ENCODE results near the gene MAN1B1.

The MAN1B1 gene

DNA sequence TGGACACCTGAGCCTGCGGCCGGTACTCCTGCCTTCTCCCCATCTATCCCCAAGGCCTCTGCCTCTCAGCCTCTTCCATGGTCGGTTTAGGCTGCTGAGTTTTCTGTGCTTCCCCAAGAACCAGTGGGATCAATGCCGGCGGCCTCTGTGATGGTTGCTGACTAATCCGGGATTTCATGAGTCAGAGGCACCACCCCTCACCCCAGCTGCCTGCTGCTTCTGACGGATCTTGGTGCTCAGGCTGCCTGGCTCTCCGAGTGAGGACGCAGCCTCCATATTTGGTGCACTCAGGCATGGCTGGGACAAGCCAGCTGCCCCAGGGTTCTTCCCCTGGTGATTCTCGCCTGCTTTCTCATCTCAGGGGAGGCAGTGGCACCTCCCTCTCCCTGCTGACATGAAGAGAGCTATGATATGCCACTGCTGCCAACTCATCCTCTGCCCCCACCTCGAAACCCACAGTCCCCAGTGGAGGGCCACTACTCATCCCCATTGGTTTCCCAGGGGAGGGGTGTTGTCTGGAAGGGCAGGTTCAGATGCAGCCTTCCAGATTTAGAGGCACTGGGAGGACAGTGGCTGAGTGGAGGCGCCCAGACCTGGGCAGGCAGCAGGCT lies 3.3 kb upstream of the MAN1B1 start:
- in situ Hi-C loops (cut with MboI; ENCODE audit: low sequenced_read_pairs) = no loop called here

DNA sequence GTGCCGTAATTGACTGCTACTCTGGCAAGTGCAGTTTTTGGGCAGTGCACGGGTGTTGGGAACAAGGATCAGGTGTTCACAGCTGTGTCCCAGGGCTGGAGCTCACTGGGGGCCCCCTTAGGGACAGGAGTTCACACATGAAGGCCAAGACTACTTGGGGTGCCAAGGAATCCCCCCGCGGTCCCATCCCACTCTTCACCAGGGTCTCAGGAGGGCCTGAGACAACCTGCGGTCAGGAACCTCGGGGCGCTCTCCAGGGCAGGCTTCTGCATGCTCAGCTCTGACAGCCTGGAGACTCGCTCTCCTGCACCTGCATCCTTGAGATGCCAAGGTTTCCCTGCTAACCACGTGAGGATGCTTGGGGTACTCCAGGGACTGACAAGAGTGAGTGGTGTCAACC lies 2.3 kb upstream of the MAN1B1 start:
- in situ Hi-C loops (cut with MboI; ENCODE audit: low sequenced_read_pairs) = no loop called here

DNA sequence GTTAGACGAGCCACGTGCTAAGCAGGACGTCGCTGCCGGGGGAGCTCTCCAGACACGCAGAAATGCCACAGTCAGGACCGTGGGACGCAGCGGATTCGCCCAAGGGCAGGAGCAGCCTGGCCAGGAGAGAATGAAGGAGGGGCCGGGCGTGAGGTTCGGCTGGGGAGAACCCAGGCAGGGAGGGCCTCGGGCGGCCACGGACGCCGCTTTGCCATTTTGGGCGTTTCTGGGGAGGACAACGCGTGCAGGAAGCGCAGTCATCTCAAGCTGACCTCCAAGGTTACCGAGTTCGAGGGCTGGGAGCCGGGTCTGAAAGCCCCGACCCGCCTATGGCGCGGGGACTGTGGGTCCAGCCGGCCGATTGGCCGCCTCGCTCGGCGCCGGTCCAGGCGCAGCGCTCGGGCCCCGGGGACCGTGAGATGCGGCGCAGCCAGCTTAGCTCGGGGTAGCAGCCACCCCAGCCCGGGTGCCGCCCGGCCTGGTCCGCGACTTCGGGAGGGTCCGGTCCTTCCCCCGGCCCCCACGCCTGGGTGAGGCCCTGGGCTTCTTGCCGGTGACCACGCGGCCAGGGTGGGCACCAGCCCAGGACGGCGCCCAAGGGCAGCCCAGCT lies 760 bp upstream of the MAN1B1 start:
- in situ Hi-C loops (cut with MboI; ENCODE audit: low sequenced_read_pairs) = no loop called here

DNA sequence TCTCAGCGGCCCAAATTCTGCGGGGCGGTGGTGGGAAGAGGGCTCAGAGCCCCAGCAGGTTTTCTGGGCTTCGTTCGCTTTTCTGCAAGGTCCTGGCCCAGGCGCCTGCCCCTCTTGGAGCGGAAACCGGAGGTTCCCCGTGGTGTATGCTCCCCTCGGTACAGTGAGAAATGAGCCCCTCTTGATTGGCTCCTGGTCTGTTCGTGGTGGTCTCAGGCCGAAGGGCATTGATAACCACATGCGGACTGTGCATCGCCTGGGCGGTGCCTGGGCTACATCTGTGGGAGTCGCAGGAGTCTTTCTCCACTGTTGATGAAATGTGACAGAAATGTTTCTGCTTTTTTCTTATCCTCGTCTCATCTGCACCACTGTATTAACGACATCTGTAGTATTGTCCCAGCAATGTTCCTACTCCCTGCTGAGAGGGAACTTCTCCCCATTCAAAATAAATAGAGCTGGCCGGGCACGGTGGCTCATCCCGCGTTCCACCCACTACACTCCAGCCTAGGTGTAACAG lies 682 bp downstream of the MAN1B1 start:
- in situ Hi-C loops (cut with MboI; ENCODE audit: low sequenced_read_pairs) = no loop called here

DNA sequence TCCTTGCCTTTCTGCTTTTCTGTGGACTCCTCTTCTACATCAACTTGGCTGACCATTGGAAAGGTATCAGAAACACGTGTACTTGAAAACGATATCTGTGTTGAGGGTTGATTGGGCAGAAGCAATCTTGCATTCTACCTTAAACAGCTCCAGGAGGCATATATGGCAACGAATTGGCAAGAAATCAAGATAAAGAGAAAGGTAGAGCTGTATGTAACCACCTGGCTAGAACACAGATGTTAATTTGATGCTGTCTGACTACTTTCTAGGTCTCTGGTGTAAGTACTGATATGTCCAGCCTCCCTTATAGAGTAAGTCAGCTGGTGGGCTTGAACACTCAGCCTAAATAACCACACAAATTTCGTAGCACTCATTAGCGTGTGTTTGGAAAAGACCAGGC lies 1.3 kb downstream of the MAN1B1 start:
- in situ Hi-C loops (cut with MboI; ENCODE audit: low sequenced_read_pairs) = no loop called here

DNA sequence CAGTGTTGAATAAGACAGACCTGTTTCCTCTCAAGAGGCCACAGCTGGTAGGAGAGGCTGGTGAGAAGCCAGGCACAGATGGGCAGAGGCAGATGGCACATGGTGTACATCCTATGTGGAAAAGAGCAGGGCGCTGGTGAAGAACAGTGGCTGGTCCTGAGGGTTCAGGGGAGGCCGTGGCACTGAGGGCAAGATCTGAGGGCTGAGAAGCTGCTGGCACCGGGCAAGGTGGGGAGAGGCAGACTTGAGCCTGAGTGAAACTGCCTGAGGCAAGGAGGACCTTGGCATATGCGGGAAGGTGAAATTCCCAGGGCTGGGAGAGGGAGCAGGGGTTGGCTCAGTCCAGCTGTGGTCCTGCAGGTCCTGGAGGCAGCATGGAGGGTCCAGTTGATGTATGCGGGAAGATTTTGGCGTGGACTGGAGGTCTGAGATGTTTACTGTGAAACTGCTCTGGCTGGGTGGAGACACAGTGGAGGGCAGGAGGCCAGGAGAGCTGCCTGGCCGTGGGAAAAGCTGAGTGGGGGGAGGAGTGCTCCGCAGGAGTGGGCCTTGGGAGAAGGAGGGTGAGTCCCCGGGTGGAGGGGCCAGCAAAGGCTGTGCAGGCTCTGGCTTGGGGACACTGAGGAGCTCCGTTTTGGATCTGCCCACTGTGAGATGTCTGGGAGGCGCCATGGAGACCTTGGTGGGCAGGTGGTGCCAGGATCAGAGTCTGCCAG lies 2.6 kb downstream of the MAN1B1 start:
- in situ Hi-C loops (cut with MboI; ENCODE audit: low sequenced_read_pairs) = no loop called here

DNA sequence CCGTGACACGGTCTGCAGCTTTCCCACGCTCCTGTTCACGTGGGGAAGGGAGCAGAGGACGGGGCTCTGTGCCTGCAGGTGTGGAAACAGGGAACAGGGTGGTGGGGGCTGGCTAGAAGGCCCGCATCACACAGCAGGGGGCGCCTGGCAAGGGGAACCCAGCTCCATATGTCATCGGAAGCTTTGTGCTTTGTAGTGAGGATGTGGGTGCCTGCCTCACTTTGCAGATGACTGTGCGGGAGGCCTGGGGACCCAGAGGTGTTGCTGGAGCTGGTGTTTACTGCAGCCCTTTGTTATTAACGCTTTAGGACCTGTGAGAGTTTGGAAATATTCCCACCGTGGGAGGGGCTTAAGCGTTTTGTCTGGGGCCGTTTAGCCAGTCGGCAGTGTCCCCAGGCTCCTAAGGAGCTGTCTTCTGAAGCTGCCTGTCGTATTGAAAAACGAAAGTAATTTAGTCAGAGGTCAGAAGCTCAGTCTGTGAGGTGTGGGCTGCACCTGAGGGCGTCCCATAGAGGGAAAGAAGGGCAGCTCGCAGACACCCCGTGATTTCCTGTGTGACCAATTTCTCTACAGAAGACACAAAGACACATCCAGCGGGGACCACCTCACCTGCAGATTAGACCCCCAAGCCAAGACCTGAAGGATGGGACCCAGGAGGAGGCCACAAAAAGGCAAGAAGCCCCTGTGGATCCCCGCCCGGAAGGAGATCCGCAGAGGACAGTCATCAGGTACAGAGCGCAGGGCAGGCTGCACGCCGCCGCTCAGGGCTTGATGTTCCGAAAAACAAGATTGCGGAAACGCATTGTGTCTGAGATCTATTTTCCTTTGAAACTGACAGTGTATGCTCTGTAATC lies 9.1 kb downstream of the MAN1B1 start:
- in situ Hi-C loops (cut with MboI; ENCODE audit: low sequenced_read_pairs) = no loop called here

DNA sequence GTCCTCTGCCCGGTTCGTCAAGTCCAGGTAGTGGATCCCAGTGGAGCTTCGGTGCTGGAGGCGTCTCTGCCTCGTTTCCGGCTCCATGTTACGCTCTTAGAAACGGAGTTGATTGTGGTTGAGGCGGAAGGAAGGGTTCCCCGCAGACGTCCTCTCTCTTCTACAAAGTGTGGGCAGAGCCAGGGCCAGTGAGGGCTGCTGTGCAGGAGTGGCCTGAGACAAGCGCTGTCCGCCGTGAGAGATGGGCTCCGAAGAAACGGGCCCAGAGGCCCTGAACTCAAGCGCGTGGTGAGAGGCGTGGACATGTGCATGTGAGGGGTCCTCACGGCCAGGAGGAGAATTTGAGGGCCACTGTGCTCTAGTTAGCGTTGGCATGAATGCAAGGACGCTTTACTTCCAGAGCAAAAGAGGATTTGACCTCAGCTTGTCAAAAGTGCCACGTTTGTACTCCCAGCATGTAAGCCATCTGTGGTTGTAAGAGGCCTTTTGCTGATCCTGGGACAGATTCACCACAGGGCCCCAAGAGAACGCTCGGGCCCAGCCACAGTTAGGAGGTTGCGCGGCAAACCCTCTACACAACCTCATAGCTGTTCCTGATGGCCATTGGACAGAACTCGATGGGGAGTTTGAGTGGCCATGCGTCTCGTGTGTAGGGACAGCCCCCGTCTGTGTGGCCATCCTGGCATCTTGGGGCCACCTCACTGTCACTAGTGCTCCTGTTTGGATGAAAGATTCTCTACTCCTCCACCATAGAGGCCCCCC lies 10.2 kb downstream of the MAN1B1 start:
- in situ Hi-C loops (cut with MboI; ENCODE audit: low sequenced_read_pairs) = no loop called here

DNA sequence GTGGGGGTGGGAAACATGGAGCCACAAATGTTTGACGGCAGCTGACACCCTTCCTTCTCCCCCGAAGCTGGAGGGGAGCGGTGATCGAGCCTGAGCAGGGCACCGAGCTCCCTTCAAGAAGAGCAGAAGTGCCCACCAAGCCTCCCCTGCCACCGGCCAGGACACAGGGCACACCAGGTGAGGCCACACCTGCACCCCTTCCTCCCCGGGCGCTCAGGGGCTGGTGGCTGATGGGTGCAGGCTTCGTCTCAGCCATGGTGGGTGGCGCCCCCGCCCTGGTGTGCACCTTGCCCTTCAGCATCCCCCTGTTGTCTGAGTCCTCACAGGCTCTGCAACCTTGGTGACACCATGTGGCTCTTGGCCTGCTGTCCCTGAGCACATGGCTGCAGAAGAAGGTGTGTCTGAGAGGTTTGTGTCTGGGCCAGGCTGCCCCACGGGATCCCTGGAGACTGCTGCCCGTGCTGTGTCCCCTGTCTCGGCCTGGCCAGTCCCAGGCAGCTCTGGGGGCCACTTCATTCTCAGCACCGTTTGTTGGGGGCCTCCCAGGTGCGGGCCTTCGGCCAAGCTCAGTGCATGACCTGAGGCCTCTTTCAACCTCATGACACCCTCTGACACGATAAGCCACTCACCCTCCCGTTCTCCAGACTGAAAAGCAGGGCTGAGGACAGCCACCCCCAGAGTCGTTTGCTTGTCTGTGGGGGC lies 11.1 kb downstream of the MAN1B1 start:
- in situ Hi-C loops (cut with MboI; ENCODE audit: low sequenced_read_pairs) = no loop called here

DNA sequence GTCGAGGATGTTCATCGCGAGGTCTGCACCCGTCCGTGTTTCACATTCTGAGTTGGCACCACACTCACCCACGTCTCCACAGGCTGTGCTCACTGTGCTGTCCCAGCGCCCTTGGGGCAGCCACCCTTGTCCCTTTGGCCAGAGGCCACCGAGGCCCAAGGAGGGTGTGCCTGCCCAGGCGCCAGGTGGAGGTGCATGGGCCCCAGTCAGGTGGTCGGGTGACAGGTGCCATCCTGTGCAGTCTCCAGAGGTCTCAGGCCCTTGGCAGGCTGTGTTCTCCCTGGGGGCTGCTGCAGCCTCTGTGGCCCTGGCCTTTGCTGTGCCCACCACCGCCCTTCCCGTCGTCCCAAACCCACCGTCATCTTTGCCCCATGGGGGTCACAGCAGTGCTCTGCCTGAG lies 12.4 kb downstream of the MAN1B1 start:
- in situ Hi-C loops (cut with MboI; ENCODE audit: low sequenced_read_pairs) = no loop called here

DNA sequence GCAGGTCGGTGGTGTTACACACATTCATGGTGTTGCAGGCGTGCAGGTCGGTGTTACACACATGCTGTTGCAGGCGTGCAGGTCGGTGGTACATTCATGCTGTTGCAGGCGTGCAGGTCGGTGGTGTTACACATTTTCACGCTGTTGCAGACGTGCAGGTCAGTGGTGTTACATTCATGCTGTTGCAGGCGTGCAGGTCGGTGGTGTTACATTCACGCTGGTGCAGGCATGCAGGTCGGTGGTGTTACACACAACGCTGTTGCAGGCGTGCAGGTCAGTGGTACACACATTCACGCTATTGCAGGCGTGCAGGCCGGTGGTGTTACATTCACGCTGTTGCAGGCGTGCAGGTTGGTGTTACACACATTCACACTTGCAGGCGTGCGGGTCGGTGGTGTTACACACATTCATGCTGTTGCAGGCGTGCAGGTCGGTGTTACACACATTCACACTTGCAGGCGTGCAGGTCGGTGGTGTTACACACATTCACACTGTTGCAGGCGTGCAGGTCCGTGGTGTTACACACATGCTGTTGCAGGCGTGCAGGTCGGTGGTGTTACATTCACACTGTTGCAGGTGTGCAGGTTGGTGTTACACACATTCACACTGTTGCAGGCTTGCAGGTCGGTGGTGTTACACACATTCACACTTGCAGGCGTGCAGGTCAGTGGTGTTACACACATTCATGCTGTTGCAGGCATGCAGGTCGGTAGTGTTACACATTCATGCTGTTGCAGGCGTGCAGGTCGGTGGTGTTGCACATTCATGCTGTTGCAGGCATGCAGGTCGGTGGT lies 16.6 kb downstream of the MAN1B1 start:
- in situ Hi-C loops (cut with MboI; ENCODE audit: low sequenced_read_pairs) = no loop called here

DNA sequence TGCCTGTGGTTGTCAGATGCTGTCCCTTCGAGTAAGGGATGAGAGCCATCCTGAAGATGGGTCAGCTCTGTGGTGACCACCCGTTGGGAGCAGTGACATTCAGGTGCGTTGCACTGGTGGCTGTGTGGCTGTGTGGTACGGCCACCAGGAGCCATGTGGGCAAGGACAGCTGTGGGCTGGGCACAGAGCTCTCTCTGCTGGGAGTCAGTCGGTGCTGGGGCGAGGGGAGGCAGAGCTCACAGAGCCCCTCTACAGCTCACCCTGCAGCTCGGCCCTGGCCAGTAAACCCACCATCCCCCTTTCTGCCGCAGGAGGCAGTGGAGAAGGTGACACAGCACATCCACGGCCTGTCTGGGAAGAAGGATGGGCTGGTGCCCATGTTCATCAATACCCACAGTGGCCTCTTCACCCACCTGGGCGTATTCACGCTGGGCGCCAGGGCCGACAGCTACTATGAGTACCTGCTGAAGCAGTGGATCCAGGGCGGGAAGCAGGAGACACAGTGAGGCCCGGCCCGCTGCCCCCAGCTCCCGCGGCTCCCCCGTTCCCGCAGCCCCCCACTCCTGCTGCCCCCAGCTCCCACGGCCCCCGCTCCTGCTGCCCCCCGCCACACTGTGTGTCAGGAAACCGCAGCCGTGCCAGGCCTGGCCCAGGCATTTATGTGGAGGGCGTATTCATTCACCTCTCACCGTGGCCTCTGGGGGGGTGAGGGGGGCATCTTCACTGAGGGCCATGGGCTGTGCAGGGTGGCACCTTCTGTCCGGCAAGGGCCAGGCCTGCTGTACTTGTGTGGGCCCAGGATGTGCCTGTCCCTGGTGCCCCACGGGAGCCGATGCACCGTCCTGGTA lies 19.3 kb downstream of the MAN1B1 start:
- in situ Hi-C loops (cut with MboI; ENCODE audit: low sequenced_read_pairs) = no loop called here

DNA sequence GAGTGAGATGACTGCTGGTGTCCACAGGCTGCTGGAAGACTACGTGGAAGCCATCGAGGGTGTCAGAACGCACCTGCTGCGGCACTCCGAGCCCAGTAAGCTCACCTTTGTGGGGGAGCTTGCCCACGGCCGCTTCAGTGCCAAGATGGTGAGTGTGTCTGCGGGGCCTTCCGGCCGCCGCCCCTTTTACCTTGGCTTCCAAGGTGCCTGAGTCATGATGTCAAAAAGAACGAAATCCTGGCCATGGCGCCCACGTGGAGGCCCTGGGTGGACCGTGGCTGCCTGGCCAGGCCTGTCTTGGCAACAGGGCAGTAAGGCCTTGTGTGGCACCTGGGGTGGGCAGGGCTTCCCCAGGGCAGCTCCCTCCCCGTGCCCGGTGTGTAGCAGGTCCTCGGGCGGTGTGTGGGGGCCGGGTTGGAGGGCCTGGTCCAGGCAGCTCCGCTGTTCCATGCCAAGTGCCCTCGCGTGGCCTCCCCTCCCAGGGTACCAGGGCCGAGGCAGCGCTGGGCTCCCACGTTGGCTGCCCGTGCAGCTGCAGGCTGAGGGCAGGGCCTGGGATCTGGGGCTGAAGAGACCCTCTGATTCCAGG lies 20.0 kb downstream of the MAN1B1 start:
- in situ Hi-C loops (cut with MboI; ENCODE audit: low sequenced_read_pairs) = no loop called here

DNA sequence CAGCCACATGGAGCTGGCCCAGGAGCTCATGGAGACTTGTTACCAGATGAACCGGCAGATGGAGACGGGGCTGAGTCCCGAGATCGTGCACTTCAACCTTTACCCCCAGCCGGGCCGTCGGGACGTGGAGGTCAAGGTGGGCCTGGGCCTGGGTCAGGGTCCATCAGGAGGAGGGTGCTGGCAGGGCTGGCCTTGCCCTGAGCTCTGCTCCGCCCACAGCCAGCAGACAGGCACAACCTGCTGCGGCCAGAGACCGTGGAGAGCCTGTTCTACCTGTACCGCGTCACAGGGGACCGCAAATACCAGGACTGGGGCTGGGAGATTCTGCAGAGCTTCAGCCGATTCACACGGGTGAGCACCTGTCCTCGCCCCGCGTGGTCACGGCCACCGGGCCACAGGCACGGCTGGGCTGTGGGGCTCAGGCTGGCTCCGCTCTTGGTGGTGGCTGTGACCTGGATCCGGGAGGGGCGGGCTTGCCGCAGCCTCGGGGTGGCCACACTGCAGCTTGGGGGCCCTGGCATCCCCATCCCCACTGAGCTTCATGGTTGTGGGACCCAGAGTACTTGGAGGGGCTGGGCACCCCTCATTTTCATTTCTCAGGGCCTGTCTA lies 20.6 kb downstream of the MAN1B1 start:
- in situ Hi-C loops (cut with MboI; ENCODE audit: low sequenced_read_pairs) = no loop called here

DNA sequence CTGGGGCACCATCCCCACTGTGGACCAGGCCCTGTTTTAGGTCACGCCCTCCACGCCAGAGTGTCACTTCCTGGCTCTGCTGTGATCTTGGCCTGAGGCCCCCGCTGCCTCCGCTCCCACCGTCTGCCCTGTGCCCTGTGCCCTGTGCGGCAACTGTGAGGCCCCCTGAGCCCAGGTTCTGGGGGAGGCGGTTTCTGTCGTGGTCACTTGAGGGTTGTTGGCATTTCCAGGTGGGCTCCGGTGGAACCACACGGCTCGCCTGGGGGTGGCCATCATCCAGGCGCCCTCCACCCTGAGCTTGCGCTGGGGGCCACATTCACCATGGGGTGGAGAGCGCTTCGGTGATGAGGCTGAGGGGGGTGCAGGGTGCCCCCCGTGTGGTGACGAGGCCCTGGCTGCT lies 21.2 kb downstream of the MAN1B1 start:
- in situ Hi-C loops (cut with MboI; ENCODE audit: low sequenced_read_pairs) = no loop called here

DNA sequence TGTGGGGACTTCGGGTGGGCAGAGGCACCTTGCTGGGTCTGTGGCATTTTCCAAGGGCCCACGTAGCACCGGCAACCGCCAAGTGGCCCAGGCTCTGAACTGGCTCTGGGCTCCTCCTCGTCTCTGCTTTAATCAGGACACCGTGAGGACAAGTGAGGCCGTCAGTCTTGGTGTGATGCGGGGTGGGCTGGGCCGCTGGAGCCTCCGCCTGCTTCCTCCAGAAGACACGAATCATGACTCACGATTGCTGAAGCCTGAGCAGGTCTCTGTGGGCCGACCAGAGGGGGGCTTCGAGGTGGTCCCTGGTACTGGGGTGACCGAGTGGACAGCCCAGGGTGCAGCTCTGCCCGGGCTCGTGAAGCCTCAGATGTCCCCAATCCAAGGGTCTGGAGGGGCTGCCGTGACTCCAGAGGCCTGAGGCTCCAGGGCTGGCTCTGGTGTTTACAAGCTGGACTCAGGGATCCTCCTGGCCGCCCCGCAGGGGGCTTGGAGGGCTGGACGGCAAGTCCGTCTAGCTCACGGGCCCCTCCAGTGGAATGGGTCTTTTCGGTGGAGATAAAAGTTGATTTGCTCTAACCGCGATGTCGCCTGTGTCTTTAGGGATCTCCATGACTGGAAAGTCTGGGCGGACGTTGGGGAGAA lies 21.9 kb downstream of the MAN1B1 start:
- in situ Hi-C loops (cut with MboI; ENCODE audit: low sequenced_read_pairs) = no loop called here
